Activated CD4-positive, alpha-beta T cell treated with anti-CD3 and anti-CD28 coated beads, Interleukin-2, Interleukin-6, amounts not matched to agents 100 ng/mL and 50 ng/mL, durations not matched to agents 16 hours and 8 hours (primary cell): ENCODE data around the gene ADAMTSL5.

Experiments used
- DNase-seq: peaks from one replicate; pipeline ENCODE4 v3.0.0-alpha.2; 2020

ADAMTSL5 gene

DNA sequence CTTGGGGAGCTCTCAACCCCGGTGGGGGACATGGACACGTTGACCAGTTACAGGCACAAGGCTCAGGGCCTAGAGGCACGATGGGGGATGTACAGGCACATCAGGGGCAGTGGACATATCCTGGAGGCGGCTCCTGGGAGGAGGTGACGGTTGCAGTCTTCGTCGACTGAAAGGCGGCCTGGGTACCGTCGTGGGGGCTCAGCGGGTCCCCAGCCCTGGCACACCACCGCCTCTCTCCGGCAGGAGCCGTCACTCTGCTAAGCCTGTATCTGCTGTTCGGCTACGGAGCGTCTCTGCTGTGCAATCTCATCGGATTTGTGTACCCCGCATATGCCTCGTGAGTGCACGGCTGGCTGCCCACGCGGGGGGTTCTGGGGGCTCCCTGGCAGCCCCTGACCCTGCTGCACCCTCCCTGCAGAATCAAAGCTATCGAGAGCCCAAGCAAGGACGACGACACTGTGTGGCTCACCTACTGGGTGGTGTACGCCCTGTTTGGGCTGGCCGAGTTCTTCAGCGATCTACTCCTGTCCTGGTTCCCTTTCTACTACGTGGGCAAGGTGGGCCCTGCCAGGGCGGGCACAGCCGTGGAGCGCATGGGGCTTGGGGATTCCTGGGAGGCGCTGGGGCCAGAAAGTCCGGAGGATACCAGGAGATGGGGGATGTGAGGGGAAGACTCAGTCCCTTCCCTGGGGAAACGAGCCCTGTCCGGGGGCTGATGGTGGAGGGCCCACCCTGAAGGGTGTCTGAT lies 17.6 kb downstream of the ADAMTSL5 start:
- DNase-seq: no peak

DNA sequence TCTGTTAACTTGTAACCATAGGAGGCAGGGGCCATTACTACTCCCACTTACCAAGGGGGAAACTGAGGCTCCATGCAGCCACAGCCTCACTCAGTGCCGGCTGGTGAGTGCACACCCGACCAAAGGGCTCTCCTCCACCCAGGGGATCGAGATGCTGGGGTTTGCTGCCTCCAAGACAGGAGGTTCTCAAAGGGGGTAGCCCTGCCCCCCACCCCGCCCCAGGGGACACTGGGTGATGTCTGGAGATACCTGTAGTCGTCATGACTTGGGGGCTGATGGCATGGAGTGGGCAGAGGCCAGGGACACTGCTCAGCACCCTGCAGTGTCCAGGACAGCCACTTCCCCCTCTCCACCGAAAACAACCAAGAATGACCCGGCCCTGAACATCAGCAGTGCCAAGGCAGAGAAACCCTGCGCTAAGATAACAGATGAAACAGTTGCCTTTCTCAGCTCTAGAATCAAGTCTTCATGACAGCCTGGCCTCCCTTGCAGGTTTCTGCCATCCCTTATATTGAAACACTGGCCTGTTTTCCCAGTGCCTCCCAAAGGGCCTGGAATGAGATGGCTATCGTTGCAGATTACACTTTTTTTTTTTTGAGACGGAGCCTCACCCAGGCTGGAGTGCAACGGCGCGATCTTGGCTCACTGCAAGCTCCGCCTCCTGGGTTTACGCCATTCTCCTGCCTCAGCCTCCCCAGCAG lies 18.6 kb downstream of the ADAMTSL5 start:
- no peak for DNase-seq

DNA sequence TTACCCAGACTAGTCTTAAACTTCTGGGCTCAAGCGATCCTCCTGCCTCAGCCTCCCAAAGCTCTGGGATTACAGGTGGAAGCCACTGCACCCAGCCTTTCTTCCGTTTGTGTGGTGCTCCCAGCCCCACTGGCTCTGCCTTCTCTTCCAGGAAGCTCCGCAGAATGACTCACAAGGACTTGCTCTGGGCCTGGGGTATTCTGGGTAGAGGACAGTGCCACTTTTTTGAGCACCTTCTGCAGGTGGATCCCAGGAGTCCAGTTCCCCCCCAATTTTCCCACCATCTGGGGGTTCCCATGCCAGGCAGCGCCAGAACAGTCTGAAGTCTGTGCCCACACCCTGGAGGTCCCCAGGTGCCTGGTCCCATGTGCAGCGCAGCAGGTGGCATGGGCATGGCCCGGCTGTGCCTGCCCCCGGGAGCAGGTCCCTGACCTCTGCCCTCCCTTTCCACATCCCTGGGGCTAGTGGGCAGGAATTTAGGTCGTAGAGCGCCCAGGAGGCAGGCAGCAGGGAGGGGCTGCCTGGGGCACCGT lies 20.3 kb downstream of the ADAMTSL5 start:
- DNase-seq: no peak

GRCh38 chr19:1491849-1492170 lies 21.0 kb downstream of the ADAMTSL5 start:
- DNase-seq: no peak

- no peak for DNase-seq
Measured at GRCh38 chr19:1491114-1491848, 21.5 kb downstream of the ADAMTSL5 start, which contains the start of gene REEP6. Gene REEP6 (plus strand): TSS chr19:1491181. CDS start chr19:1491270, 89 bp downstream.

DNA sequence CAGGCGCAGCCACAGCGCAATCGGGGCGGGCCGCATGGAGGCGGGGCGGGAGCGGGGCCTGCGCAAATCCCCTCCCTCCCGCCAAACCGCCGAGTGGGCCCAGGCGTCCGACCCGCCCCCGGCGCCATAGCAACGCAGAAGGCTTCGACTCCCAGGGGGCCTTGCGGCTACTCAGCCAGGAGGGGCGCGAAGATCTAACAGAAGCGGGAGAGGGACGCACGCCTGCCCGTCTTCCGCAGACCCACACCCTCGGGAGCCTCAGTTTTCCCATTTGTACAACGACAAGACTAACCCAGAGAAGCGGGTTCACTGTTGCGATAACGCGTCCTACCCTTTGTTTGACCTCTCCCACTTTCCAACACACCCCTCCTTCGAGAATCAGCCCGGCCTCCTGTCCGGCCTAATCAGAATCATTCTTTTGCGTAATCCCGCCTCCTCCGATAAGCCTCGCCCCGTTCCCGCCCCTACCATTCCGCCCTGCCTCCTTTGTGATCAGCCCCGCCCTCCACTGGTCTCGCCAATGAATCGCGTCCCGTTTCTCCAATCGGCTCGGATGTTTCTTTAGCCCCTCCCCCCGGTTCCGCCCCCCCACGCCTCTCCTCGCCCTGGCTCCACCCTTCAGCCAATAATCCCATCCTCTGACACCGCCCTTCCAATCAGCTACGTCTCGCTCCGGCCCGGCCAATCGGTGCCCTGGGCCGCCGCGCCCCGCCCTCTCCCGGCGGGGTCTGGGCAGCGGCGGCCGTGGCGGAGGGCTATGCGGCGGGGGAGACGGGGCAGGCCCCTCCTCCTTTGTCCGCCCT lies 22.3 kb downstream of the ADAMTSL5 start, which contains the start of gene PCSK4:
TSS of gene PCSK4 (minus strand) at position 40 of the 803 bp plus-strand sequence. CDS start at position 36, 4 bp downstream.
- DNase-seq: peak; percentile 99

- DNase-seq: no peak
Measured at GRCh38 chr19:1489463-1490310, 23.1 kb downstream of the ADAMTSL5 start.

- DNase-seq: no peak
Measured at GRCh38 chr19:1488282-1488601, 24.6 kb downstream of the ADAMTSL5 start.

DNA sequence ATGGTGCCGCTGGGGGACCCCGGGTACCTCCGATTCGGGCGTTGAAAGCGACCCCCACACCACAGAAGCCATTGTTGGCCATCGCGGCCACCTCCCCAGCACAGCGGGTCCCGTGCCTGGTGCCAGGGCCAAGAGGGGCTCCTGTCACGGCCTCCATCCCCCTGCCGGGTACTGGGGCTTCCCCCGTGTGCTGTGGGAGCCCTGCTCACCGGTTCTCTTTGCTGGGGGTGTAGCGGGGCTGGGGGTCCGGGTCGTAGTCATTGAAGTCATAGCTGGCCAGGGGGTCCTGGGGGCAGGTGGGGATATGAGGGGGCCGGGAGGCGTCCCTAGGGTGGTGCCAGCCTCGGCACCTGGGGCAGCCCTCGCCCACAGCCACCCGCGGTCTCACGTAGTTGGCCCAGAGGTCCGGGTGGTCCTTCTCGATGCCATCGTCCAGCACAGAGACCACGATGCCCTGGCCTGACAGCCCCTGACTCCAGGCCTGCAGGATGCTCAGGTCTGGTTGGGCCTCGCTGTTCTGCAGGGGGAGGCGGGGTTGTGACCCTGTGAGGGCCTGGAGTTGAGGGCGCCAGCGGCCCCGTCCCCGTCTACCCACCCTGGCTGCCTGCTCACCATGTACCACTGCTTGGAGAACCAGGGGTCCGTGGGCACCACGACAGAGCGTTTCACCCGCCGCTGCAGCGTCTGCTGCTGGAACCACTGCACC lies 25.1 kb downstream of the ADAMTSL5 start:
- no peak for DNase-seq

DNA sequence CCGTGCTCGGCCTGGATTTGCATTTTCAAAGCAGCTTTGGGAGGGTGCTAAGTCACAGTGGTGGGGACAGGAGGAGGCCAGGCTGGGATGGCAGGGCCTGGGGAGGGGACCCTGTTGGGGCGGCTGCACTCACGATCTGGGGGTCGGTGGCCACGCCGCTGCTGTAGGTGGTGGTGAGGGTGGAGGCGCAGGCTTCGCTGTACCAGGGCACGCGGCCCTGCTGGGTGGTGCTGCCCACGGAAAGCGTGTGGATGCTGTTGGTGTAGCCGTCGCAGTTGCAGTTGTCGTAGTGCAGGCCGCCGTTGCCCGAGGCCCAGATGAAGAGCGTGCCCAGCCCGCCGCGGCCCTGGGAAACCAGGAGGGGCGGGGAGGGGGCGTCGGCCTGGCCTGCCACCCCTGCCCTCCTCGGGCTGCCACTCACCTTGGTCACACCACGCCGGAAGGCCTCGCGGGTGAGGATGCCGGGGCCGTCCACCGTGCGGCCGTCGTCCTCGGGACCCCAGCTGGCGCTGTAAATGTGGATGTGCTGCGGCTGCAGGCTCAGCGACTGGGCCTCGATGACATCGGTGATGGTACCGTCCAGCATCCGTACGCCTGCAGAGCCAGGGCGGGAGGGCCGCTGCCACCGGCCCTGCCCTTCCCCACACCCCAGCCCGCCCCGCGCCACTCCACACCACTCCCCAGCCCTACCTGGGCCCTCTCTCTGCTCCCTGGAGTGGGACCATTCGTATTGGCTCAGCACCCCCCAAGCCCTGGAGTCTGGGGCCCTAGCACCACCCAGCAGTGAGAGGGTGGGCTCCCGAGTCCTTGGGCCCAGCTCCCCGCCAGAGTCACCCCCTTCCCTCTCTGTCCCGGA lies 25.9 kb downstream of the ADAMTSL5 start:
- no peak for DNase-seq

GRCh38 chr19:1483979-1484428 lies 28.8 kb downstream of the ADAMTSL5 start:
- no peak for DNase-seq

GRCh38 chr19:1483131-1483978 lies 29.5 kb downstream of the ADAMTSL5 start:
- DNase-seq: no peak

DNA sequence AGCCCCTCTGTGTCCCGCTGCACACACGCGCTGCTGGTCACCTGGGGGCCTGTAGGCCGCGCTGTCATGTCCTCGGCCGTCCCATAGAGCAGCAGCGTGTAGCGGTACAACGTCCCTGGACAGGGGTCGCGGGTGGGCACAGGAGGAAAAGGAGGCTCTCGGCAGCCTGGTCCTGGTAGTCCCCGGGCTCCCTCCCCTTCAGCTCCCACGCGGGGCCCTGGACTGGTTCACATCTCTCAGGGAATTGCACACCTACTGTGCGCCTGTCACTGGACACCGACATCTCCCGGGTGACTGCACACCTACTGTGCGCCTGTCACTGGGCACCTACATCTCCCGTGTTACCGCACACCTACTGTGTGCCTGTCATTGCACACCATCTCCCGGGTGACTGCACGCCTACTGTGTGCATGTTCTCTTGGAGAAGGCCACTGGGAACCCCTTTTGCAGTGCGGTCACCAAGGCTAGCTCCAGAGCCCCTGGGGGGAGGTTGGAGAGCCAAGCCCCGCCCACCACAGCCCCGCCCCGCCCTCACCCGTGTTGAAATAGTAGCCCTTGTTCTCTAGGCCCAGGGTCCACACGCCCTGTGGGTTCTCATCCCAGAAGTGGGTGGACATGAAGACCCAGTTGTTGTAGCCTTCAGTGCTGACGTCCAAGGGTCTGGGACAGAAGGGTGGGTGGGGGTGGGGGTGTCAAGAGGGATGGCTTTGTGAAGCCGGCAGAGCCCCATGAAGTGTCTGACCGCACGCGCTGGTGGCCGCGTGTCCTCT lies 30.3 kb downstream of the ADAMTSL5 start:
- no peak for DNase-seq

DNA sequence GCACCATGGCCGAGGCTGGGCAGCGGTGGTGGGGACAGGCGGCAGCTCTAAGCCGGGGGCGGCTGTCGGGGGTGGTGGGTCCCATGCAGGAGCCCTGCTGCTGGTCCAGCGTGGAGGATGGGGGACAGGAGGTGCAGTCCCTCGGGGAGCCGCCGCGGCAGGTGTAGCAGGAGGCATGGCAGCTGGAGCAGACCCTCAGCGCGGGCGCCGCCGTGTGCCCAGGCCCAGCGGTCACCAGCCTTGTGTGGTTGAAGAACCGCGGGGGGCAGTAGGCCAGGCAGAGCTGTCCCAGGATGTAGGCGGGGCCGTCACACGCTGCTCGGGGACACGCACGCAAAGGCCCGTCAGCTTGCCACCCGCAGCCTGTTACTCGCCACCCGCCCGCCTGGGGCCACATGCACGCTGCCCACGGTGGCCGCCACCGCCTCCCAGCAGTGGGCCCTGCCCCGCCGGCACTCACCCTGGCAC lies 30.9 kb downstream of the ADAMTSL5 start:
- DNase-seq: no peak

GRCh38 chr19:1481224-1481892 lies 31.5 kb downstream of the ADAMTSL5 start:
- DNase-seq: no peak

DNA sequence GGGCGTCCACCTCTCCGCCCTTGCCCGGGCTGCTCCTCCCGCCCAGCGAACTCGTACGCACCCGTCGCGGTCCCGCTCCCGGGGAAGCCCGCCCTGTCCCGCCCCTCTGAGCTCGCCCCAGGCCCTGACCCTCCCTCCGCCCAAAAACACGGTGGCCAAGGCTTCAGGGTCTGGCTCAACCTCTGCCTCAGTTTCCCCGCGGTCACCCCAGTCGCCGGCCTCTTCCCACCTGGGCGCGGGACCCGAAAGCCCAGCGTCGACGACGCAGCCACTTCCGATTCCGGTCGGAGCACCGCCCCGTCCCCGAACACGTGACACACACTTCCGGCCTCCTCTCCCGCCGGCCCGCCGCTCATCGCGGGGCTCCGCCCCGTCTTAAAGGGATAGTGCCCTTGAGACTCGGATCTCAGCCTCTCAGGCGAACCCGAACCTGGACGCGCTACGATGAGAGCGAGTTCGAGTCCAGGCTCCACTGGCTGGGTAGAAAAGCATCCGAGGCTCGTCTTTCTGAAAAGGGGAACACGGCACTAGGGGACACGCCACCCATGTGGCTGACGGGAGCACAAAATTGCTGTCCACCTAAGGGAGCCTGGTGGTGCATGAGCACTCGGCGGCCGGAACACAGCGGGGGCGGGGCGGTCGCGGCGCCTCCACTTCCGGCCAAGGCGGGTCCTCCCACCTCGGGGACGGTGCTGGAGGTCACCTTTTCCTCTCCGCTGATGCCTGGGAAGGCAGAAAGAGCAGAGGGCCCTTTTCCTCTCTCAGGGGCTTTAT lies 33.7 kb downstream of the ADAMTSL5 start, which contains the start of gene C19orf25:
TSS of gene C19orf25 (minus strand) at position 282 of the 774 bp plus-strand sequence. CDS start 312 bp downstream, outside the sequence.
- DNase-seq: peak; percentile 97
